C4-2B (cell line): ENCODE measurements around the gene MTMR2.

ENCODE experiments used
- H3K27ac ChIP-seq: fragments of 450-650 bp; 2 replicates; pipeline ENCODE4 v1.5.1; 2017
- ZFX ChIP-seq: fragments of 450-650 bp; IDR thresholded peaks from 2 replicates; pipeline ENCODE4 v1.6.1; 2017
- TF ChIP-seq, protein P1 (sequence below): fragments of 450-650 bp; conservative IDR thresholded peaks from 2 replicates; pipeline ENCODE4 v1.5.1; 2017; ENCODE audit warnings: mild to moderate bottlenecking

MTMR2 gene

DNA sequence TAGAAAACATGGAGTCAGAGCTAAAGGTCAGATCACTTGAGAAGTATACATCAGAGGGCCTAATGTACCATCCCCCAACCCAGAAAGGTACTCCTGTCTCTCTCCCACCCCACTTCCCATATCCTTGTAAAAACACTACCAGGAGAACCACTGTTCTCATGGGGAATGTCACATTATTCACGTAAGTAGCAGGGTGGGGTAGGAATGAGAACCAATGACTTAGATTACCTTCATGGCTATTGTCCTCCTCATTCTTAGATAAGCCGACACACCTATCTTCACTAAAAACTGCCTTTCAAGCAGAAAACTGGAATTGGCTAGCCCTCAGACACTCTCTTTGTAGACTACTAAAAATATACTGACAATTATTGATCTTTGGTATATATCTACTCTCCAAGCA is 70.0 kb downstream of the MTMR2 start:
- H3K27ac ChIP-seq, result no peak overlapping the region
- TF ChIP-seq, protein P1, sequence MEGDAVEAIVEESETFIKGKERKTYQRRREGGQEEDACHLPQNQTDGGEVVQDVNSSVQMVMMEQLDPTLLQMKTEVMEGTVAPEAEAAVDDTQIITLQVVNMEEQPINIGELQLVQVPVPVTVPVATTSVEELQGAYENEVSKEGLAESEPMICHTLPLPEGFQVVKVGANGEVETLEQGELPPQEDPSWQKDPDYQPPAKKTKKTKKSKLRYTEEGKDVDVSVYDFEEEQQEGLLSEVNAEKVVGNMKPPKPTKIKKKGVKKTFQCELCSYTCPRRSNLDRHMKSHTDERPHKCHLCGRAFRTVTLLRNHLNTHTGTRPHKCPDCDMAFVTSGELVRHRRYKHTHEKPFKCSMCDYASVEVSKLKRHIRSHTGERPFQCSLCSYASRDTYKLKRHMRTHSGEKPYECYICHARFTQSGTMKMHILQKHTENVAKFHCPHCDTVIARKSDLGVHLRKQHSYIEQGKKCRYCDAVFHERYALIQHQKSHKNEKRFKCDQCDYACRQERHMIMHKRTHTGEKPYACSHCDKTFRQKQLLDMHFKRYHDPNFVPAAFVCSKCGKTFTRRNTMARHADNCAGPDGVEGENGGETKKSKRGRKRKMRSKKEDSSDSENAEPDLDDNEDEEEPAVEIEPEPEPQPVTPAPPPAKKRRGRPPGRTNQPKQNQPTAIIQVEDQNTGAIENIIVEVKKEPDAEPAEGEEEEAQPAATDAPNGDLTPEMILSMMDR, result no peak
- TF ChIP-seq ZFX, result no peak

DNA sequence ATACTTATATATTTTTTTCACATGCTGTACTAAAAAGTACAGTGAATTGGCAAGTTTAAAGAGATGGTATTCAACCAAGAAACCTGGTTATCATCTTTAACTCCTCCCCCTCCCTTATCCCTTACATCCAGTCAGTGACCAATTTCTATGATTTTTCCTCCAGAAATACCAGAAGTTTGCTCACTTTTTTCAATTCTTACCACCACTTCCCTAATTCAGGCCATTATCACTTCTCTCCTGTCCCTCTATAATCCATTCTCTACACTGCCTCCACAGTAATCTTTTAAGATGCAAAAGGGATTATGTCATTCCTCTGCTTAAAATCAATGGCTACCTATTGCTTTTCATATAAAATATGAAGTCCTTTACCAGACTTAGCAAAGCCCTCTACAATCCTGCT is 70.8 kb downstream of the MTMR2 start:
- no peak for TF ChIP-seq ZFX
- TF ChIP-seq, protein P1, result no peak
- H3K27ac ChIP-seq, result no peak overlapping the region

DNA sequence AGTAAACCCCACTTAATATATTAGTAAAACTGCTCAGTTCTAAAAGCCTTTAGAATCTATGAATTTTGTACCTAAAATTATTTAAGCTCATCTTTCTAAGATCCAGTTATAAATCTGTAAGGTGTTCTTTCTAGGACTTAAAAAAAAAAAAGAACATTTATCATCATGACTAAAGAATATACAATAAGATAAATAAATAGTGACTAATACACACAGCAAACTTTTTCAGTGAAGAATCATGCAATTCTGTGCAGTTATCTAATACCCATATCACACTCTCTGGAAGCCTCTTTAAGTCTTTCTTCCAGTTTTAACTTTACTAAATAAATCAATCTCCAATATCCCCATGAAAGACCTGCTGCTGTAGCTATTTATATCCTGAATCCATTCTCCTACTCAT is 73.8 kb downstream of the MTMR2 start:
- no peak for TF ChIP-seq ZFX
- H3K27ac ChIP-seq, result no peak overlapping the region

DNA sequence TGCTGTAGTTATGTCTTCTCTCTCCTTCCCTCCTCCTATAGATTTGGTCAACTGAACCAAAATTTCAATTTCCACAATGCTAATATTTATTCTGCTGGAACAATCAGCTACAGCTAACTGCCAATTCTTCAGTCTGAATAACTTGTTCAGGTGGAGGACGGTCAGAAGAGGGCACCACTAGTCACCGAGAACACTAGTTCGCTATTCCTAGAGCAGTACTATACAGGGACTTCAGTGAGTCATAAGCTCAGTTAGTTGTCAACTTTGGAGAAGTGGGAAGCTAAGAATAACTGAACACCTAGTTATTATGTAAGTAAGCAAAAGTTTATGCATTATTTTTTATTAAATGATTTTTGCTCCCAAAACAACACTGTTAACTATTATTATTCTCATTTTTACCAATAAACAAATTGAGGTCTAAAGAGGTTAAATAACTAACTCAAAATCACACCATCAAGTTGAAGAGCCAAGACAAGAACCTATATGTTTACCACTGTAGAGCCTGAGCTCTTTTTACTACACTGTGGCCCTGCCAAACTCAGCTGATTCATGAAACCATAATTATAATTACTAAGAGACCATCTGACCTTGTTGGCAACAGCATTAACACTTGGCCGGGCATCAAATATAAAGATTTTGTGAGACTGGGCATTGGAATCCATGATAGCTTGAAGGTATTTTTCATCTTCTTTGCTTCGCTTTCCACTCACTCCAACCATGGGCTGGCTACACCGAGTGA is 74.7 kb downstream of the MTMR2 start:
- TF ChIP-seq, protein P1, result peak; percentile 79
- TF ChIP-seq ZFX, result no peak
- no peak overlapping the region for H3K27ac ChIP-seq

DNA sequence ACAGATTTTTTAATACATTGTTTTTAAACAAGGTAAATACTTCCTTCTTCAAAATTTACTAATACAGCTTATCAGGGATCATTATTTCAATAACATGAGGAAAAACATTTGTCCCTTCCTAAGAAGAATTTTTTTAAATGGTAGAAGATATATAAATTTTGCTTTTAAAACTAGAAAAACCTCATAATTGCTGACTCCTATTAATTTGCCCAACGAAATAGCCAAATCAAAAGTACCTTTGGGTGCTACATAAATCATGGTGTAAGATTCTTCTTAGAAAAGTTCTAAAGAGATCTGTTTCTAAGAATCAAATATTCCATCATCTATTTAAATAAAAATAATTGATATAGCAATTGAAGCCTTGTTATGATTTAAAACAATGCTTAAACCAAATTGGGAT is 78.7 kb downstream of the MTMR2 start:
- TF ChIP-seq, protein P1, result no peak
- no peak for TF ChIP-seq ZFX
- no peak overlapping the region for H3K27ac ChIP-seq

DNA sequence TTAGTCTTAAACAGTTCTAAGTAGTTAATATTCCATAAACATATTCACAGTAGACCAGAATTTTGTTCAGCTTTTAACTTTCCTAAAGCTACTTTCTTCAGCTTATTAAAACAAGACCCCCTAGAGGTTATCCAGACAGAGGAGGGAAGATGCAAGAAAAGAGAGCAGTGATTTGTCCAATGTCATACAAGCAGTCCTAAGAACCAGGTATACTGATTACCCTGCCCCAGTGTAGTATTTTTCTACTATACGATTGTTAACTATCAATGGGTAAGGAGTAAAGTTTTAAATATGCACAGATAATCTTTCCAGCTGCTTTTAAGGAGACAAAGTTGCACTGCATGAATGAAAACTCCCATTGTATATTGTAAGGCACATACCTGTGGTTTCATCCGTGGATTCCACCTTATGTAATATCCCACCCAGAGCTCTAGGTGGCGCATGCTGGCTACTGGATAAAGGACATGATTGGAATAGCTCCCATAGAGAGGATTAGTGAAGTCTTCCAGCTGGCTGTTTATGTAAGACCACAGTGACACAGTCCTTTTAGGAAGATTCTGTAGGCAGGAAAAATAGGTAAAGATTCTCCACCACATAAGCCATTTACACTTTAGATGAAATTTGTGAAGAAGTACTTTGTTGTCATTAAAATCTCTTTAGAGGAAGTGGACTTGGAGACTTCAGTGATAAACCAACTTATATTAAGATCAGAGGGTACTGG is 88.0 kb downstream of the MTMR2 start:
- no peak overlapping the region for H3K27ac ChIP-seq
- TF ChIP-seq, protein P1, result peak; percentile 95
- TF ChIP-seq ZFX, result no peak

DNA sequence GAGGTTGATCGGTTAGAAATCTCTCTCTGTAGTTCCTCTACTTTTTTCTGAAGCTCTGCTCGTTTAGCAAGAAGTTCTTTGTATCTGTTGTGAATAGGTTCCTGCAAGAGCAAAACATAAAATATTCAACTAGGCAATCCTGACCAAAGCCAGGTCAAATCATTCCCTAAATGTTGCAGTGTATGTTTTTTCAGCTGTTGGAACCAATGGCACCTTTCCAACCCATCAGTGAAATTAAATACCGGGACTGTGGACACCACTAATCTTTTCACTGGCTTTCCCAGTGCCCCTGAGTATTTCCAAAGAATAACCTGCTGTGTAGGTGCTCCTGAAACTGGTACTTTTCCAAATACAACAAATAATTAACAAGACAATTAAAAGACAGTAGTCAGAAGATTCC is 88.6 kb downstream of the MTMR2 start:
- TF ChIP-seq ZFX, result no peak
- TF ChIP-seq, protein P1, result no peak
- H3K27ac ChIP-seq, result no peak overlapping the region

DNA sequence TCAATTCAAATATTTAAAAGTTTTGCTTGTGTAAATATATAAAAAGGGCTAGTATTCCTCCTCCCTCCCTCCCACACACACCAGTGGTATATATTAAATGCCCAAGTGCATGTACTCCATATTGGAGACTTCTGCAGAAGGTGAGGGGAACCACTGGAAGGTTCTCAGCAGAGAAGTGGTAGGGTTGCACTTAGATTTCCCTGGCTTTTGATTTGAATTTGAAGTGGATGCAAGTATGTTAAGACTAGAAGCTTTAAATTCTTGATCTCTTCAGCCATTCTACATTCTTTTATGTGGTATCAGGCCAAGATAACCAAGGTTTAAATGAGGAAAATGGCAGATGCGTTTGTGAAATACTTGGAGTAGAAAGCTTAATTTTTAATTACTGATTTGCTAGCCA is 90.5 kb downstream of the MTMR2 start:
- H3K27ac ChIP-seq, result no peak overlapping the region
- TF ChIP-seq ZFX, result no peak
- TF ChIP-seq, protein P1, result no peak
